Esophagus squamous epithelium (tissue), 5 donors: ENCODE data around the gene INSM2. TPM values are rescaled to one million over a fixed set of nuclear protein-coding genes. Genes with fewer than 3 reads are reported as not detected.

Source experiments
- DNase-seq: peaks from one replicate; lab custom pipeline; 2025; lab: John Stamatoyannopoulos, UW
- H3K27ac ChIP-seq, 4 donors: fragments of 200-600 bp; sonication (generic); one replicate each; pipeline ENCODE4 v1.5.1; 2016 to 2019; ENCODE audit warnings: mild to moderate bottlenecking in 1 of 4
- H3K27me3 ChIP-seq, 4 donors: fragments of 200-600 bp; sonication (generic); 1 replicate in 3 of 4; 2 replicates in 1 of 4; pipeline versions ENCODE4 v1.5.1 to v1.6.0; 2017 to 2021; ENCODE audit warnings: antibody characterized with exemption in 1 of 4
- H3K36me3 ChIP-seq, 3 donors: fragments of 200-600 bp; sonication (generic); one replicate each; pipeline ENCODE4 v1.5.1; 2016 to 2019
- H3K4me1 ChIP-seq, 3 donors: fragments of 200-600 bp; sonication (generic); one replicate each; pipeline ENCODE4 v1.5.1; 2017 to 2019
- H3K4me3 ChIP-seq, 4 donors: fragments of 200-600 bp; sonication (generic); 1 replicate in 3 of 4; 2 replicates in 1 of 4; pipeline ENCODE4 v1.5.1; 2016 to 2019; ENCODE audit warnings: mild to moderate bottlenecking in 2 of 4, moderate library complexity in 1 of 4
- H3K9me3 ChIP-seq, 3 donors: fragments of 200-600 bp; sonication (generic); one replicate each; pipeline ENCODE4 v1.5.1; 2016 to 2019
- CTCF ChIP-seq, 6 experiments: fragments of 450-650 bp in 4 of 6; fragments of 200-600 bp in 2 of 6; sonication (generic) in 2 of 6; IDR thresholded peaks; one replicate each; pipeline ENCODE4 v1.5.1; 2016 to 2019; ENCODE audit warnings: antibody characterized with exemption in 6 of 6, mild to moderate bottlenecking in 4 of 6, moderate library complexity in 4 of 6
- POLR2A ChIP-seq, 4 donors: fragments of 450-650 bp; IDR thresholded peaks; one replicate each; pipeline ENCODE4 v1.6.1; 2017; ENCODE audit warnings: antibody characterized with exemption in 4 of 4, mild to moderate bottlenecking in 4 of 4, moderate library complexity in 3 of 4
- WGBS, 2 donors: methylation state at CpG; one replicate each; pipeline ENCODE4 v1.1.5; 2018; 5-methylcytosine and 5-hydroxymethylcytosine counted together
- intact Hi-C: fragments of 100-400 bp; cut with DNase I; formaldehyde crosslinking; loops from one replicate; pipeline ENCODE4 v1.15.0; 2022
- total RNA-seq, 4 donors: library from RNA; depleted of rRNA; stranded (reverse); fragments of >200 nt; gene quantifications; one replicate each; pipeline ENCODE4 v1.1.0, GENCODE V29; 2016
- donor health status: DM: yes; HTN: yes; CAD: no.

INSM2 gene
- total RNA-seq, result not detected

GRCh38 chr14:35533357-35534207, at the start of gene INSM2:
INSM2 (plus strand) TSS chr14:35534164; CDS start chr14:35534253, 89 bp downstream.
- intact Hi-C loops, result no loop called here
- H3K4me1 ChIP-seq, result peaks cover 26 to 33% (median 27%) of the 10 kb centered on the region in 3 donors
- no peak within 1 kb of the TSS for H3K27ac ChIP-seq
- peaks cover 0 to 12% (median 0%) of the 10 kb centered on the region in 3 donors for H3K36me3 ChIP-seq
- peaks cover 4 to 77% (median 28%) of the 10 kb centered on the region in 4 donors for H3K27me3 ChIP-seq
- WGBS, 2 donors, result 4% methylated on average over 3 of the region's 100 CpGs; no CpG with 5 or more reads in 1 of the 2 donors
- H3K9me3 ChIP-seq, result no peaks in the 10 kb centered on the region
- no peak for DNase-seq
- TF ChIP-seq CTCF (IDR thresholded peaks at IDR 0.05) (no peak), POLR2A (IDR thresholded peaks at IDR 0.05) (no peak)
- peak within 1 kb of the TSS; percentile 41 to 77 (median 56) for H3K4me3 ChIP-seq

- no peaks in the 10 kb centered on the region for H3K4me1 ChIP-seq
- intact Hi-C loops, result no loop called here
- peaks cover 0 to 5% (median 0%) of the 10 kb centered on the region in 4 donors for H3K27me3 ChIP-seq
- H3K4me3 ChIP-seq, result no peak overlapping the region
- peaks cover 0 to 16% (median 0%) of the 10 kb centered on the region in 3 donors for H3K9me3 ChIP-seq
- no peak for TF ChIP-seq CTCF (IDR thresholded peaks at IDR 0.05)
- no peak overlapping the region for H3K27ac ChIP-seq
- no peaks in the 10 kb centered on the region for H3K36me3 ChIP-seq
- DNase-seq, result no peak
Measured at GRCh38 chr14:35492569-35493014, 41.4 kb upstream of the INSM2 start.

- intact Hi-C loops, result no loop called here
- TF ChIP-seq POLR2A (IDR thresholded peaks at IDR 0.05) (no peak), CTCF (IDR thresholded peaks at IDR 0.05) (no peak)
- peaks cover 0 to 10% (median 0%) of the 10 kb centered on the region in 4 donors for H3K27me3 ChIP-seq
- H3K27ac ChIP-seq, result no peak overlapping the region
- DNase-seq, result no peak
- no peaks in the 10 kb centered on the region for H3K36me3 ChIP-seq
- no peak overlapping the region for H3K4me3 ChIP-seq
- peaks cover 0 to 16% (median 0%) of the 10 kb centered on the region in 3 donors for H3K9me3 ChIP-seq
- H3K4me1 ChIP-seq, result no peaks in the 10 kb centered on the region
Measured at GRCh38 chr14:35495278-35495677, 38.7 kb upstream of the INSM2 start.

- no peaks in the 10 kb centered on the region for H3K4me1 ChIP-seq
- 90 to 100% methylated on average over 2 of the region's 2 CpGs for WGBS, 2 donors
- no peak overlapping the region for H3K4me3 ChIP-seq
- no peak for DNase-seq
- no peaks in the 10 kb centered on the region for H3K36me3 ChIP-seq
- no peaks in the 10 kb centered on the region for H3K9me3 ChIP-seq
- intact Hi-C loops, result no loop called here
- peaks cover 0 to 17% (median 0%) of the 10 kb centered on the region in 4 donors for H3K27me3 ChIP-seq
- no peak overlapping the region for H3K27ac ChIP-seq
- TF ChIP-seq POLR2A (IDR thresholded peaks at IDR 0.05) (no peak), CTCF (IDR thresholded peaks at IDR 0.05) (no peak)
Measured at GRCh38 chr14:35499180-35499579, 34.8 kb upstream of the INSM2 start.

GRCh38 chr14:35503646-35504045, 30.3 kb upstream of the INSM2 start:
- no peak for DNase-seq
- intact Hi-C loops, result no loop called here
- H3K4me1 ChIP-seq, result no peaks in the 10 kb centered on the region
- no peaks in the 10 kb centered on the region for H3K36me3 ChIP-seq
- H3K27ac ChIP-seq, result no peak overlapping the region
- no peak for TF ChIP-seq CTCF (IDR thresholded peaks at IDR 0.05)
- TF ChIP-seq POLR2A (IDR thresholded peaks at IDR 0.05), result no peak
- H3K27me3 ChIP-seq, result peaks cover 0 to 10% (median 0%) of the 10 kb centered on the region in 4 donors
- H3K4me3 ChIP-seq, result no peak overlapping the region
- H3K9me3 ChIP-seq, result no peaks in the 10 kb centered on the region
- 21 to 22% methylated on average over 3 of the region's 3 CpGs for WGBS, 2 donors
